Vagina (tissue), 2 donors: ENCODE data around the gene CPHXL.

Source experiments
- POLR2A ChIP-seq, 2 donors: fragments of 450-650 bp; IDR thresholded peaks; one replicate each; pipeline ENCODE4 v1.6.1; 2017; ENCODE audit warnings: antibody characterized with exemption in 2 of 2, mild to moderate bottlenecking in 2 of 2, moderate library complexity in 2 of 2
- TF ChIP-seq, protein P1 (sequence below), 3 experiments: fragments of 450-650 bp in 2 of 3; fragments of 200-600 bp in 1 of 3; sonication (generic) in 1 of 3; IDR thresholded peaks; one replicate each; pipeline ENCODE4 v1.5.1; 2017 to 2019; ENCODE audit warnings: antibody characterized with exemption in 3 of 3, mild to moderate bottlenecking in 2 of 3, moderate library complexity in 2 of 3

DNA sequence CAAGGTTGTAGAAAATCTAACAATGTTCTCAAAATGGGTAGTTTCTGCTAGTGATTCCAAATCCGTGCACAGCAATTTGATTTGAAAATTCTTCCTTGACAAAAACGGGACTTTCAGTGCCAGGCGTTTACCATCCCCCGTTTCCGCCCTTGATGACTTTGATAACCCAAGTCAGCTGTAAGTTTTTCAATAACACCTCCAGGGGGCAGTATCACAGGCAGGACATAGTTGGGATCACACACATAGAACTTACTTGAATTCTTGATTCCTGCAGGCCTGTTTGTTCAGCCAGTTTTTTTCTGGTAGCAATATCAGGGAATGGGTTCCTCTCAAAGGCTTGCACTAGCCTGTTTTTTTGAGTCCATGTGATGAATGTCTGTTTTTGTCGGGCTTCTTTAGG is 30.6 kb downstream of the CPHXL start:
- TF ChIP-seq, protein P1, sequence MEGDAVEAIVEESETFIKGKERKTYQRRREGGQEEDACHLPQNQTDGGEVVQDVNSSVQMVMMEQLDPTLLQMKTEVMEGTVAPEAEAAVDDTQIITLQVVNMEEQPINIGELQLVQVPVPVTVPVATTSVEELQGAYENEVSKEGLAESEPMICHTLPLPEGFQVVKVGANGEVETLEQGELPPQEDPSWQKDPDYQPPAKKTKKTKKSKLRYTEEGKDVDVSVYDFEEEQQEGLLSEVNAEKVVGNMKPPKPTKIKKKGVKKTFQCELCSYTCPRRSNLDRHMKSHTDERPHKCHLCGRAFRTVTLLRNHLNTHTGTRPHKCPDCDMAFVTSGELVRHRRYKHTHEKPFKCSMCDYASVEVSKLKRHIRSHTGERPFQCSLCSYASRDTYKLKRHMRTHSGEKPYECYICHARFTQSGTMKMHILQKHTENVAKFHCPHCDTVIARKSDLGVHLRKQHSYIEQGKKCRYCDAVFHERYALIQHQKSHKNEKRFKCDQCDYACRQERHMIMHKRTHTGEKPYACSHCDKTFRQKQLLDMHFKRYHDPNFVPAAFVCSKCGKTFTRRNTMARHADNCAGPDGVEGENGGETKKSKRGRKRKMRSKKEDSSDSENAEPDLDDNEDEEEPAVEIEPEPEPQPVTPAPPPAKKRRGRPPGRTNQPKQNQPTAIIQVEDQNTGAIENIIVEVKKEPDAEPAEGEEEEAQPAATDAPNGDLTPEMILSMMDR (IDR thresholded peaks at IDR 0.05) = no peak
- no peak for TF ChIP-seq POLR2A (IDR thresholded peaks at IDR 0.05)
